Left renal cortex interstitium (tissue), 4 donors: Measurements from ENCODE around the gene DDX23. TPM values are rescaled to one million over a fixed set of nuclear protein-coding genes. Genes with fewer than 3 reads are reported as not detected.

Source experiments
- DNase-seq, 4 donors: peaks; one replicate each; pipeline ENCODE4 v3.0.0-alpha.2; 2013; ENCODE audit warnings: low read depth in 4 of 4, low spot score in 2 of 4, missing footprints in 1 of 4
- polyA plus RNA-seq, 4 donors: library from polyadenylated mRNA; unstranded; fragments of 120-200 nt; gene quantifications; one replicate each; pipeline ENCODE4 v1.2.1, GENCODE V29; 2013; ENCODE audit not compliant: insufficient read length in 4 of 4

Gene DDX23
- polyA plus RNA-seq, 4 donors = 88.3 to 111 (median 109) TPM

DNA sequence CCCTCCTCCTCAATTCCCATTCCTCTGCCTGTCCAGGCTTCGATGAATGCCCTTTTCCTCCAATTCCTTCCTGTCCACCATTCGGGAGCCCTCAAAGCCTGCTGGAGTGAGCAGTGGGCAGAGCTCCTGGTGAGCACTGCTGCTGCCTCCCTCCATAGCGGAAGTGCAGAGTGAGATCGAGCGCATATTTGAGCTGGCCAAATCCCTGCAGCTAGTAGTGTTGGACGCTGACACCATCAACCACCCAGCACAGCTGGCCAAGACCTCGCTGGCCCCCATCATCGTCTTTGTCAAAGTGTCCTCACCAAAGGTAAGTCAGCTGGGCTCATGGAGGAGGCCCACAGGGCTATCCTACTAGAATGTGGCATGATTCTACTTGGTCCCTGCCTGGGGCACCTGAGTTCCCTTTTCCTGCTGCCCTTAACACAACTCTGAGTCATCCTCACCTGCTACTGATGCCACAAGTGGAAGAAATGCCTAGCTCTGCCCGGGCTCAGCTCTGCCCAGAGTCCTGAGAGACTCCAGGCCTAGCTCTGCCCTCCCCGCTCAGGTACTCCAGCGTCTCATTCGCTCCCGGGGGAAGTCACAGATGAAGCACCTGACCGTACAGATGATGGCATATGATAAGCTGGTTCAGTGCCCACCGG lies 25.6 kb downstream of the DDX23 start:
- DNase-seq = no peak

- no peak for DNase-seq
Observed at GRCh38 chr12:48824905-48825304, 27.1 kb downstream of the DDX23 start.

DNA sequence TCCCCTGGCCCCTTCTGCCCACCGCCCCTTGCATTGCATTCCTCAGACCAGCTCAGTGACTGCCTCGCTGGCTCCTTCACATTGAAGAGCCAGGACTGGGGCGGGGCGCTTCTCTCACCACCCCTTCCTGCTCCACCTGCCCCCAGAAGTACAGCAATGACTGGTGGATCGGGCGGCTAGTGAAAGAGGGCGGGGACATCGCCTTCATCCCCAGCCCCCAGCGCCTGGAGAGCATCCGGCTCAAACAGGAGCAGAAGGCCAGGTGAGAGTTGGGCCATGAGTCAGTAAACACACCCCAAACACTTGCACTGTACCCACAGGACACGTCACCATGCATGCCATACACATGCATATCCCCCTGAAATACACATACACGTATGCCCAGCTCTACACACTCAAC lies 27.9 kb downstream of the DDX23 start:
- DNase-seq = no peak

GRCh38 chr12:48823281-48823680 lies 28.7 kb downstream of the DDX23 start:
- no peak for DNase-seq

DNA sequence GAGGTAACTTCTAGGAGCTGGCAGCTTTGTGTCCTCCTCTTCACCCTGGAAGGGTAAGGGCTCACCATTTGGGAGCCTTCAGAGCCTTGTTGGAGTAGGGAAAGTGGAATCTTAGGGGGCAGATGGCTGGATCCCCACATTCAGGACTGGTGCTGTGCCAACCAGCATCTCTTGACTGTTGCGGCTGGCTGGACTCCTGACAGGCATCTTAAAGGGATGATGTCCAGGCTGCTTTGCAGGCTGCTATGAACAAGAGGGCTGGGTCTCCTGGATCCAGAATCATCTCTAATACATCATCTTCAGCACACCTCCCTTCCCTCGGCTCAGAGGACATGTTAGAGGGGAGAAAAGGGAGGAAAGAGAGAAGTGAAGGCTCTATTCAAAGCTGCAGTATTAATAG lies 29.3 kb downstream of the DDX23 start:
- DNase-seq = no peak

GRCh38 chr12:48822139-48822538 lies 29.8 kb downstream of the DDX23 start:
- no peak for DNase-seq

DNA sequence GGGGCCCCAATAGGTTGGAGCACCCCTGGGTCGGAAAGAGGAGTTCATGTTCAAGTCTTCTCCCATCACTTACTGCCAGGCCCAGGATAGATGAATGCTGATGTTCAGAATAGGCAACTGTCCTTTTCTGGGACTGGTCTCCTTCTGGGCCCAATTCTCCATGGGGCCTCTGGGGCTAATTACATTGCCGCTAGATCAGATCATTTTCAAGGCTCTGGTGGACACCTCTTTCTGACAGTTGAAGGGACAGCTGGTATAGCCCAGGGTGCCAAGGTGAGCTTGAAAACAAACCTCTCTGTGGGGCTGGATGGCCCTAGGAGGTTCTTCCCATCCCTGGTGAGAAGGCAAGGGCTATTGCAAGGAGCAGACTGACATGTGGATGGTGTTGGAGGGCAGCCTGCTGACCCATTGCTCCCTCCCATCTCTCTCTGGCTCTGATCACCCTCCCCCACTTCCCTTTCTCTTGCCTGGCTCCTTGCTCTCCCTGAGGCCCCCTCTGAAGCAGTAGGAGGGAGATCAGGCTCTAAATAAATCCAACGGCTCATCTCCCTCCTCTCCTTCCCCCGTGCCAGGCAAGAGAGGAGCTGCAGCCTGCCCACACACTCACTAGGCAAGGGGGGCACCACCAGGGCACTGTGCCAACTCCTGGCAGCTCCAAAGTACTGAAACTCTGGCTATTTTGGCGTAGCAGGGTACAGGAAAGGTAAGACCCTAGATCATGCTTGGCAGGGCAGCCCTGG lies 31.8 kb downstream of the DDX23 start:
- no peak for DNase-seq

- no peak for DNase-seq
Observed at GRCh38 chr12:48818831-48819590, 33.0 kb downstream of the DDX23 start.

DNA sequence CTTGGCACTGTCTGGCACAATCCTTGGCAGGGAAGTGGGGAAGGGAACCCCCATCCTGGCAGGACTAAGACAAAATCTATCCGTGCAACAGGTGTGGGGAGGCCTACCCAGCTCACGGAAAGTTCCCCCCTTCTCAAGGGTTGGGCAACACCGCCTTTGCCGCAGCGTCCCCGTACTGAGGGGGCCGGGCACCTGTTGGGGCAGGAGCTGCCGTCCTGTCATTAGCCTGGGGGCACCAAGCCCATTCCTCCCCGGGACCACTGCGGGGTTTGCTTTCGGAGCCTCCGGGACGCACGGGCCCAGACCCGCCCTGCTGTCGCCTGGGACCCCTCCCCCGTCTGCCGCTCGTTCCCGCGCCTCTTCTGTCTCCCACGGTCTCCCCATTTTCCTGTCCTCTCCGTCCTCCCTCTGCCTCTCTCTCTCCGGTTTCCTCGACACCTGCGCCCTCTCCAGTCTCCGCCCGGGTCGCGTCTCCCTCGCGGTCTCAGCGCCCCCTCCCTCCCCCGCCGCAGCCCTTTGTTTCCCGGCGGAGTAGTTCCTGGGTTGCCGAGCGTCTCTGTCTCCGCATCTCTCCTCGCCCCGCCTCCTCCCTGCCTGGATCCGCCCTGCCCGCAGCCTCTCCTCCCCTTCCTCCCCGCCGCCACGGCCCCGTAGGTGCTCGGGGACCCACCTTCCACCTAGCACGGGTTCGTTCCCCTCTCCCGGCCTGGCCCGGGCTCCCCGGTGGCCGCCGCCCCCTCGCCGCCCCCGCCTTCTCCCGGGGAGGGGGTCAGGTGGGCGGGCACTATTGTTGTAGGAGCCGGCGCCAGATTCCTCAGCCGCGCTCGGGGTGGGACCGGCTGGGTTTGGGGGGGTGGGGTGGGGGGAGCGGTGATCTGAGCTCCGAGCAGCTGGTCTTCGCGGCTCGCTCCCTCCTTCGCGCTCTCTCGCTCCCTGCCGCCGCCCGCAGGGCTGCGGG lies 33.8 kb downstream of the DDX23 start, which contains the start of gene CACNB3:
CACNB3 (plus strand) TSS at position 624 of the 958 bp plus-strand sequence. CDS start 434 bp downstream, outside the sequence.
- no peak for DNase-seq

GRCh38 chr12:48816143-48816854 lies 35.7 kb downstream of the DDX23 start:
- no peak for DNase-seq

GRCh38 chr12:48815126-48816110 lies 36.5 kb downstream of the DDX23 start:
- peak in 2 of 4 donors; percentile 83 to 85 for DNase-seq

DNA sequence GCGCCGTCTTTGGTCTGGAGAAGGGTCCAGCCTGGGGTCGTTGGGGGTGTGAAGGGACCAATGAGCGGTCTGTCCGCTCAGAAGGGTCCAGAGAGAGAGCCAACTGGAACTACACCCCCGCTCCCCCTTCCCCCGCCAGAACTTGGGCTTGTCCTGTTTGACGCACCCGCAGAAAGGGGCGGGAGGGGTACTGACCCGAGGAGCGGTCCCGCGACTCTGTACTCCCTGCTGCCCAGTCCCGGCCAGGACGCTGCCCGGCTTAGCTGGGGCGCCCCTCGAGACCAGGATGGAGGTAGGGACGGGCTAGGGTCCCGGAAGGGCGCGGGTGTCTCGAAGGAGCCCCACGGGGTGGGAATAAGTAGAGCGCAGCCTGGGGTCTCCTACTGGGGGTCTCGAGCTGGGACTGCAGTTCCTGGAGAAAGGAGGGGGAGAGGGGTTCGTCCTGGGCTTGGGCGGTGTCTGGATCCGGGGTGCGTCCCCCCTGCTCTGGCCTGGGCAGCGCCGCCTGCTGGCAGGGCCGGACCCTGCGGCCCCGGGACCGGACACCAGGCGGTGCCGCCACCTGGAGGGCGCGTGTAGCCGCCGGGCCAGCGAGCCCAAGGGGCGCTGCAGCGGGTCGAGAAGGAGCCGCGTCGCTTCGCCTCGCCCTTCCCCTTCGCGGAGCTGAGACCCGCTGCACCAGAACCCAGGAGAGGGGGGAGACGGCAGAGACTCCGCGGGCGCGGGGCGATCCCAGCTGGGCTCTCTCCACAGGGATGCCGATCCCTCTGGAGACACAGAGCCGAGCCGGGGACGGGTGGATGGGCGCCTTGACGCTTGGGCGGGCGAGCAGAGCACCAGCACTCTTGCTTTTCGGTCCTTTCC lies 37.5 kb downstream of the DDX23 start:
- DNase-seq = no peak

DNA sequence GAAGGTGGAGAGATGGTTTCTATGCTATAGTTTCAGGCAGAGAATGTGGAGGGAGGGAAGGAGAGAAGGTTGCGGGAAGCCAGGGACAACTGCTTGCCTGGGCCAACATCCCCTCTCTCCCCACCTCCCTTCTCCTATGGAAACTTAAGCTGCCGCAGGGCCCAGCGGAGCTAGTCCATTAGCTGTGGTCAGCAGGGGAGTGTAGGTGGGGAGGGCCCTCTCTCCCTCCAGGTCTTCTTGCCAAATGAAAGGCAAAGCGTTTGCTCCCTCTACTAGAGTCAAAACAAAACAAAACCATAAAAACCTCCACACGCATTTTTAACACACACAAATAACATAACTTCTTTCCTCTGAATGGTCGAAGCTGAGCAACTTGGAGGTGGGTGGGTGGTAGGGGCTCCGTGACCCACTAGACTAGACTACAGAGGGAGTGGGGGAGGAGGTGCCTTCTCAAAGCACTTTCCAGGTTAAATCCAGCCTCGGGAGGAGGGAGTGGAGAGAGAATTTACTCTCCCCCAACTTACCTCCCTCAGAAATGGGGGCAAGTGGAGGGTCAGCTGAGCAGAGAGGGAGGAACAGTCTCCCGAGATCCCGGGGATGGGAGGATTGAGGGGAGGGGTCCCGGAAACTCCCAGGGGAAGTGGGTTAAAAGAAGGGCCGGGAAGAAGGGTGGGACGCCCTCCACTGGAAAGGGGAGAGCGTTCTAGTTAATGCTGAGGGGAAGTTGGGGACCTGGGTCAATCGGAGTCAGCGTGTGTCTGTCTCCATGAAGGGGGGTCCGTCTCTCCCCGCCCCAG lies 38.3 kb downstream of the DDX23 start:
- no peak for DNase-seq

DNA sequence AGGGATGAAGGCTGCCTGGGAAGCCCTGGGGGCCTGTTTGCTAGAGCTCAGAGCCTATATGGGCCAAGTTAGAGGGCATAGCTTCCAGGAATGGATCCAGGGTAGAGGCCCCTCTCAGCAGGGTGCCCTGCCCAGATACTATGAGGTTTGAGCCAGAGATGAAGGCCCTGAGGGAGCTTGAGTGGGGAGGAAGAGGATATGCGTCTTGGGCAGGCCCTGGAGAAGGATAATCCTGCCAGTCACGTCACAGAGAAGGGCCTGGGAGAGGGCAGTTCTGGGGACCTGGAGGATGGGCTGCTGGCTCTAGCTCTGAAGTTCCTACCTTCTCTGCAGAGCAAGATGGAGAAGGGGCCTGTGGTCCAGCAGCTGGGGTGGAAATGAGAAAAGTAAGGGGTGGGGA lies 39.6 kb downstream of the DDX23 start:
- DNase-seq = no peak

DNA sequence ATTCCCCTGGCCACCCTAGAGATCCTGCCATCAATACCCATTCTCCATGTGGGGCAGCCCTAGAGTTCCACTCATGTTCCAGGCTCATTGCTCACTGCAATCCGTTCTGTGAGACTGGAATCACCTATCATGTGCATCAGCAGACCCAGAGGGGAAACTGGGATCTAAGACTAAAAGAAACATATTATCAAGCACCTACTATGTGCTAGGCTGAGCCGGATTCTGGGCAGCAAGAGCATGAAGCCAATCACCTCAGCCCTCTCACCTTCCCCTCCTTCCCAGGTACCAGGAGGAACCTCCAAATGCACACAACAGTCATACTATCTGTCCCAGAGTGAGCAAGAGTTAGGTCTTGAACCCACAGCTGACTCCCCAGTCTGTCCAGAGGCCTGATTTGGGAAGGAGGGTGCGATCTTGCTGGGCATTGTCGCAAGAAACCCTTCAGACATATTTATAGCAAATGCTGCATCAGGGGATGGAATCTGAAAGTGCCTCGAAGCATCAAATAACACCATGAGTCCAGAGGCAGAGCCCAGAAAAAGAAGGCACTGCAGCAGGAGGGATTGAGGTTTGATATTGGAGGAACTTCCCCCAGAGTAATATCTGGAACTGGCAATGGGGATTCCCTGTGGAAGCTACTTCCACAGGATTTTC lies 40.4 kb downstream of the DDX23 start:
- no peak for DNase-seq

- no peak for DNase-seq
Observed at GRCh38 chr12:48810903-48811431, 41.0 kb downstream of the DDX23 start.
